HG02610 (cell line): Measurements from ENCODE around the gene ESRRA.

Experiments used
- ATAC-seq: cut with Tn5 transposase; IDR thresholded peaks from one replicate; pipeline ENCODE4 v1.9.1; 2021; ENCODE audit warnings: mild to moderate bottlenecking, moderate library complexity; ENCODE audit not compliant: unreplicated experiment

The ESRRA gene

GRCh38 chr11:64327375-64327774, 22.1 kb downstream of the ESRRA start:
- no peak for ATAC-seq

DNA sequence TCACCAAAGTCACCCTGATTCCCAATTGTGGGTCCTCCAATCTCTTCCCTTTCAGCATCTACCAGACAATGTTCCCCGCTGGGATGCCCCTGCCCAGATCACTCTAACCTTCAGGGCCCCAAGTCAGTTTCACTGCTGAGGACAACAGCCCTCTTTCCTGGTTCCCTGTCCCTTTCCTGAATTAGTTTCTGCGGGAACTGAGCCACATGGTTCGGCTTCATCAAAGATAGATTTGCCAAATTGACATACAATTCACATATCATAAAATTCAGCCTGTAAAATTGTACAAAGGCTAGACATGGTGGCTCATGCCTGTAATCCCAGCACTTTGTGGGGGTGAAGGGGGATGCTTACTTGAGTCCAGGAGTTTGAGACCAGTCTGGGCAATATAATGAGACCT, 22.7 kb downstream of the ESRRA start:
- ATAC-seq, result no peak

DNA sequence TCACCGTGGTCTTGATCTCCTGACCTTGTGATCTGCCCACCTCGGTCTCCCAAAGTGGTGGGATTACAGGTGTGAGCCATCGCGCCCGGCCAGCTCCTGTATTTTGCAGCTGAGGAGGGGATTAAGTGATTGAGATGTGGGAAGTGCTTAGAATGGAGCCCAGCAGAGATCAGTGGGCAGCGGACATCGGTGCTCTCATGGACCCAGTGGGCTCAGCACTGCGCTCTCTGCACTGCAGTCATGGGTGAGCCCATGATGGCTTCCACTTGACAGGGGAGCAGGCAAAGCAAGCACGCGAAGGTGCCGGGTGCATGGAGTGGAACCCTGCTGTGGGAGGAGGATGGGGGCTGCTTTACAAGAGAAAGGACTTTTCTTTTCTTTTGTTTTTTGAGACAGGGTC, 25.6 kb downstream of the ESRRA start:
- no peak for ATAC-seq

DNA sequence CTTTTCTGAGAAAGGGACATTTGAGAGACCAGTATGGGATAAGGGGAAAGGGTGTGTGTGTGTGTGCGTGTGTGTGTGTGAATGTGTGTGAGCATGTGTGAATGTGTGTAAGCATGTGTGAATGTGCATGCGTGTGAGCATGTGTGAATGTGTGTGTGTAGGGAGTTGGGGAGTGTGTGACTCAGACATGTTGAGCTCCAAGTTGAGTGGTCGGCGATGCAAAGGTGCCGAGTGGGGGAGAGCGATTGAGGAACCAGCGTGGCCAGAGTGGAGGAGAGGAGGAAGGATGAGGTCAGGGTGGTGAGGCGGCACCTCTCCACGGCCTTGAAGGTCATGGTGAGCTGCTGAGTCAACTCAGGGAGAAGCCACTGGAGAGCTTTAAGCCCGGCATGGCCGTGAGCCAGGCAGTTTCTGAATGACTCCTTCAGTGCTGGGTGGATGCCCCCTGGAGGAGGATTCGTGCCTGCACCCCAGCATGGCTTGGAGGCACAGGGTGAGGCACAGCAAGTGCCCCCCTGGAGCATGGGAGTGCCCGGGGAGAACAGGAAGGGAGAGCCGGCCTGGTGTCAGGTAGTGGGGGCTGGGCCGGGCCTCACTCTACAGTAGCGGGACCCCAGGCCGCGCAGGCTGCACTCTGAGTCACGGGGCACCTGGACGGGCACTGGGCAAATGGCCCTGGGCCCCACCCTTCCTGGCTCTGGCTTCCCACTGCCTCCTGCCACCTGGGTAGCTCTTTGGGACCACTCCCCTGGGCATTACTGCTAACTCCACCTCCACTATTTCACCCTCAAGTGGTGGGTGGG, 26.4 kb downstream of the ESRRA start:
- ATAC-seq, result peak; percentile 55

DNA sequence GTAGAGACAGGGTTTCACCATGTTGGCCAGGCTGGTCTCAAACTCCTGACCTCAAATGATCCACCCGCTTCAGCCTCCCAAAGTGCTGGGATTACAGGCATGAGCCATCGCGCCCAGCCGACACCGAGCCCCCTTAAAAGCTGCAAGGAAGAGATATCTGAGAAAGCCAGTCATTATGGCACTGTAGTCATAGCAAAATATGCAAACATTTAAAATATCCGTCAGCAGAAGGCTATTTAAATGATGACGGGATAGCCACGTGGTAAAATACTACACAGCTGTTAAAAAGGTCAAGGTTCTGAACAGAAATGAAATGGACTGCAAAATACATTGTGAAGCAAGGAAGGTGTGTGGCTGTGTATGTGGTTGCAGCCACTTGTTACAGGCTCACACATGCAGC, 28.2 kb downstream of the ESRRA start:
- no peak for ATAC-seq

GRCh38 chr11:64334764-64335735, 29.7 kb downstream of the ESRRA start:
- peak; percentile 84 for ATAC-seq

DNA sequence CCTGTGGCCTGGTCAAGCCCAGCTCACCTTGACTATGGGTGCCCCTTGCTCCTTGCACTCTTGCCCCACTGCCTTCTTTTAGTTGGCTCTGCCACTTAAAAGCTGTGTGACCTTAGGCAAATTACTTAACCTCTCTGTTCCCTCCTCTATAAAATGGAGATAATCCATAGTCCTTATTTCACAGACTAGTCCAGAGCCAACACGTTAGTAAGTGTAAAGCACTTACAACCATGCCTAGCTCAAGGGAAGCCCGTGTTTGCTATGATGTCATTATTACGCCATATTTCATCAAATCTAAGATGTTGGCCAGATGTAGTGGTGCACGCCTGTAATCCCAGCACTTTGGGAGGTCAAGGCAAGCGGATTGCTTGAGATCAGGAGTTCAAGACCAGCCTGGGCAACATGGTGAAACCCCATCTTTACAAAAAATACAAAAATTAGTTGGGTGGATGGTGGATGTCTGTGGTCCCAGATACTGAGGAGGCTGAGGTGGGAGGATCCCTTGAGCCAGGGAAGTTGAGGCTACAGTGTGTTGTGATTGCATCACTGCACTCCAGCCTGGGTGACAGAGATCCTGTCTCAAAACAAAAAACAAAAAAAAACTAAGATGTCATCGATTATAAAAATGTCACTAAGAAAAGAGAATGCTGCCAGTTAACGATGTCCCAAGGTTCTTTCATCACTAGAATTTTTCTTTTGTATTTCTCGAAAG, 32.4 kb downstream of the ESRRA start:
- ATAC-seq, result no peak

GRCh38 chr11:64338716-64339115, 33.4 kb downstream of the ESRRA start:
- no peak for ATAC-seq

DNA sequence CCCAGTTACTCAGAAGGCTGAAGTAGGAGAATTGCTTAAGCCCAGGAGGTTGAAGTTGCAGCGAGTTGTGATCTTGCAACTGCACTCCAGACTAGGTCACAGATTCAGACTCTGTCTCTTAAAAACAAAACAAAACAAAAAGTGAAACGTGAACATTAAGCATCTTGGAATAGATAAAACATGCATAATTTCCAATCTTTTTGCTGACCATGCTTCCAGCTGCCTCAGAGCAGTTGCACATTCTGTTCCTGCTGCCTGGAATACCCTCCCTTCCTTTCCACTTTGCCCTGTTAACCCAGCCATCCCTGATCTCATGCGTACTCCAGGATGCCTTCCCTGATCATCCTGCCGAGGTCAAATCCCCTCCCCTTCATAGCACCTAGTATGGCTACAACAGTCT, 34.0 kb downstream of the ESRRA start:
- no peak for ATAC-seq

- ATAC-seq, result peak; percentile 44
These were observed 34.6 kb downstream of the ESRRA start, which contains the start of gene CCDC88B for GRCh38 chr11:64339754-64340408. TSS of gene CCDC88B (plus strand) at chr11:64340204. CDS start at chr11:64340267, 63 bp downstream.

DNA sequence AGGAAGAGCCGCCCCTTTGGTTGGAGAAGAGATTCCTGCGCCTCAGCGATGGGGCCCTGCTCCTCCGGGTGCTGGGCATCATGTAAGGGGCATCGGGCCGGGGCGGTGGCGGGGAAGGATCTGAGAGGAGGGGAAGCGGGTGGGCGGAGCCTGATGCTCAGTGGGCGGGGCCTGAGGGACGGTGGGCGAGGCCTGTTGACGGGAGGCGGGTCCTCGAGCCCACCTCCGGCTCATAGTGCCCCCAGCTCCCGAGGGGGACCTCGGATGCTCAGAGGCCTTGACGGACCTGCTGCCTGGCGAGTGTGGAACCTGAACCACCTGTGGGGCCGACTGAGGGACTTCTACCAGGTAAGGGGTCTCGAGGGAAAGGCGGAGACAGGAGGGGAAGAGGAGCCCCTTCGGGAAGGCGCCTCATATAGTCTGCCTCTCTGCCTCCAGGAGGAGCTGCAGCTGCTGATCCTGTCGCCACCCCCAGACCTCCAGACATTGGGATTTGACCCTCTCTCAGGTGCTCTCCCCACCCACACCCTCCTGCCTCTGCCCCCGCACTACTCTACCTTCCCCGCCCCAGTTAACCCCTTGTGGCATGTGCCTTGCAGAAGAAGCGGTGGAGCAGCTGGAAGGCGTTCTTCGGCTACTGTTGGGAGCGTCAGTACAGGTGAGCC, 35.5 kb downstream of the ESRRA start:
- no peak for ATAC-seq

GRCh38 chr11:64341429-64341828, 36.1 kb downstream of the ESRRA start:
- ATAC-seq, result no peak

- peak; percentile 44 for ATAC-seq
These were observed 36.8 kb downstream of the ESRRA start for GRCh38 chr11:64341851-64342791.

- ATAC-seq, result no peak
These were observed 37.8 kb downstream of the ESRRA start for GRCh38 chr11:64342869-64343745.

- no peak for ATAC-seq
These were observed 38.6 kb downstream of the ESRRA start for GRCh38 chr11:64343767-64344559.

GRCh38 chr11:64344787-64345186, 39.5 kb downstream of the ESRRA start:
- ATAC-seq, result no peak

- ATAC-seq, result no peak
These were observed 42.0 kb downstream of the ESRRA start for GRCh38 chr11:64347193-64347867.
